Lung (tissue), 12 donors: Measurements from ENCODE around the gene RIC1. TPM values are rescaled to one million over a fixed set of nuclear protein-coding genes. Genes with fewer than 3 reads are reported as not detected.

Experiments
- ATAC-seq: fragments of 200-7000 bp; cut with Tn5 transposase; one replicate; pipeline ENCODE4 v1.9.1; 2020; ENCODE audit warnings: moderate number of reproducible peaks; ENCODE audit not compliant: insufficient read depth, low FRiP score
- DNase-seq, 3 donors: peaks; one replicate each; pipeline ENCODE4 v3.0.0-alpha.2; 2013 to 2017
- H3K27ac ChIP-seq, 2 donors: one replicate each; pipeline ENCODE4 v1.5.1; 2013; ENCODE audit warnings: mild to moderate bottlenecking in 2 of 2, moderate library complexity in 2 of 2, control low read depth in 1 of 2, inconsistent platforms in 1 of 2, low read depth in 1 of 2, low read length in 1 of 2
- H3K27me3 ChIP-seq, 3 donors: one replicate each; pipeline ENCODE4 v1.5.1; 2013; ENCODE audit warnings: low read length in 2 of 3; ENCODE audit not compliant: control insufficient read depth in 3 of 3, insufficient read depth in 3 of 3
- H3K36me3 ChIP-seq, 4 donors: one replicate each; pipeline ENCODE4 v1.5.1; 2013; ENCODE audit warnings: low read length in 4 of 4, mild to moderate bottlenecking in 1 of 4, moderate library complexity in 1 of 4; ENCODE audit not compliant: control insufficient read depth in 4 of 4, insufficient read depth in 4 of 4
- H3K4me1 ChIP-seq, 5 donors: one replicate each; pipeline ENCODE4 v1.5.1; 2013; ENCODE audit warnings: low read length in 5 of 5, mild to moderate bottlenecking in 2 of 5, moderate library complexity in 1 of 5; ENCODE audit not compliant: control insufficient read depth in 5 of 5, insufficient read depth in 5 of 5
- H3K4me3 ChIP-seq: one replicate; pipeline ENCODE4 v1.5.1; 2013; ENCODE audit warnings: mild to moderate bottlenecking, control low read depth, moderate library complexity
- H3K9ac ChIP-seq, 2 donors: one replicate each; pipeline ENCODE4 v1.5.1; 2013; ENCODE audit warnings: low read length in 2 of 2, control low read depth in 1 of 2; ENCODE audit not compliant: insufficient read depth in 1 of 2
- H3K9me3 ChIP-seq, 4 donors: one replicate each; pipeline ENCODE4 v1.5.1; 2013; ENCODE audit warnings: low read length in 3 of 4, mild to moderate bottlenecking in 1 of 4, moderate library complexity in 1 of 4; ENCODE audit not compliant: control insufficient read depth in 4 of 4, insufficient read depth in 3 of 4
- WGBS, 2 donors: extraction: QIAGEN DNeasy Blood & Tissue Kit; methylation state at CpG; one replicate each; pipeline ENCODE4 v1.1.7; 2013; 5-methylcytosine and 5-hydroxymethylcytosine counted together
- polyA plus RNA-seq, 2 donors: library from polyadenylated mRNA; stranded (reverse); fragments of 200-250 nt; gene quantifications; one replicate each; pipeline ENCODE4 v1.2.1, GENCODE V29; 2013
- total RNA-seq, 2 donors: library from RNA; depleted of rRNA in 1 of 2; stranded (reverse); fragments of >200 nt in 1 of 2; gene quantifications; one replicate each; pipeline ENCODE4 v1.2.1, GENCODE V29; 2014 to 2021
- TF ChIP-seq, protein P1 (sequence below): IDR thresholded peaks from 2 replicates; pipeline ENCODE4 v1.5.1; 2012; ENCODE audit warnings: mild to moderate bottlenecking; ENCODE audit errors: control extremely low read depth, extremely low read depth
- donor health status: control.
- donor health status: control.
- donor health status: Bipolar disorder and iron deficiency.
- donor health status: healthy.
- donor health status: DM: yes; HTN: yes; CAD: no.

The RIC1 gene
- total and polyA plus RNA-seq, 4 donors = 3.5 to 46.0 (median 14.4) TPM

DNA sequence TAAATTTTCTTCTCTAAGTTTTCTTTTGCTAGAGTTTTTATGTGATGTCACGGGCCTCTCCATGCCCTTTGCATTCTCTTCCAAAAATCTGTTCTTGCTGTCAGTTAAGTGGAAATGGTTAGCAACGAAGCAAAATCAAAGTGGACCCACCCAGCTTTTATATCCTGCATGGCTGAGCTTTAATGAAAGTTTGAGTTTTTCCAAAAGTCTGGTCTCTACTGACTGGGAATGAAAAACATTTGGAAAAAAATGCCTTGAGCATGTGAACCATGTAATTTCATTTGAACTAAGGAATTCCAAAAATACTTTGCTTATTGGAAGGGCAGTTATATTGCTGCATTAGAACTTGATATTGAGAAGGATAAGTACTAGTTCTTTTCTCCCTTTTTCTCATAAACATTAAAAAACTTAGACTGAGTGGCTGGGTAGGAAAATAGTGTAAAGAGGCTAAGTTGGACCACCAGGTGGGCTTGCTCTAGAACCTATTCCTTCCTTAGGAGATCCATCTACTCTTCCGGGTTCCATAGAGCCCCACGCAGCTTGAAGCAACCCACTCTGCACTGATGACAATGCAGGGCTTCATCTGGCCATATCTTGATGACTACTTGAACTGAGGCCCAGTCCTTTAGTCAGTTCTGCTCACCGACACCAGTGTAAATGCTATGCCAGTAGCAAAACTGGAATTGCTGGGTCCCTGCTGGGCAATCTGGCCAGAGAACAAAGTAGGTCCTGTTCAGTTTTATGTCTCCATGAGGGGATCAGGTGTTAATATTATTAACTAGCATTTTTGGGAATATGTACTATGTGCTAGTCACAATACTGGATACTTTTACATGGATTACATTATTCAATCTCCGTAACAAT, 17.4 kb upstream of the RIC1 start:
- Histone ChIP-seq H3K9ac (no peak overlapping the region), H3K4me1 (peaks cover 0 to 7% (median 0%) of the 10 kb centered on the region in 5 donors), H3K27me3 (no peaks in the 10 kb centered on the region), H3K9me3 (no peaks in the 10 kb centered on the region), H3K27ac (no peak overlapping the region), H3K4me3 (no peak overlapping the region), H3K36me3 (no peaks in the 10 kb centered on the region)
- TF ChIP-seq, protein P1, sequence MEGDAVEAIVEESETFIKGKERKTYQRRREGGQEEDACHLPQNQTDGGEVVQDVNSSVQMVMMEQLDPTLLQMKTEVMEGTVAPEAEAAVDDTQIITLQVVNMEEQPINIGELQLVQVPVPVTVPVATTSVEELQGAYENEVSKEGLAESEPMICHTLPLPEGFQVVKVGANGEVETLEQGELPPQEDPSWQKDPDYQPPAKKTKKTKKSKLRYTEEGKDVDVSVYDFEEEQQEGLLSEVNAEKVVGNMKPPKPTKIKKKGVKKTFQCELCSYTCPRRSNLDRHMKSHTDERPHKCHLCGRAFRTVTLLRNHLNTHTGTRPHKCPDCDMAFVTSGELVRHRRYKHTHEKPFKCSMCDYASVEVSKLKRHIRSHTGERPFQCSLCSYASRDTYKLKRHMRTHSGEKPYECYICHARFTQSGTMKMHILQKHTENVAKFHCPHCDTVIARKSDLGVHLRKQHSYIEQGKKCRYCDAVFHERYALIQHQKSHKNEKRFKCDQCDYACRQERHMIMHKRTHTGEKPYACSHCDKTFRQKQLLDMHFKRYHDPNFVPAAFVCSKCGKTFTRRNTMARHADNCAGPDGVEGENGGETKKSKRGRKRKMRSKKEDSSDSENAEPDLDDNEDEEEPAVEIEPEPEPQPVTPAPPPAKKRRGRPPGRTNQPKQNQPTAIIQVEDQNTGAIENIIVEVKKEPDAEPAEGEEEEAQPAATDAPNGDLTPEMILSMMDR = no peak
- 81 to 84% methylated on average over 6 of the region's 6 CpGs for WGBS, 2 donors
- no peak for ATAC-seq
- DNase-seq = no peak

- Histone ChIP-seq H3K4me1 (peaks cover 0 to 7% (median 0%) of the 10 kb centered on the region in 5 donors), H3K36me3 (no peaks in the 10 kb centered on the region), H3K4me3 (no peak overlapping the region), H3K9ac (no peak overlapping the region), H3K27me3 (no peaks in the 10 kb centered on the region), H3K9me3 (no peaks in the 10 kb centered on the region), H3K27ac (no peak overlapping the region)
- no peak for ATAC-seq
- DNase-seq = no peak
- TF ChIP-seq, protein P1 = no peak
Observed at GRCh38 chr9:5612185-5612530, 16.7 kb upstream of the RIC1 start.

DNA sequence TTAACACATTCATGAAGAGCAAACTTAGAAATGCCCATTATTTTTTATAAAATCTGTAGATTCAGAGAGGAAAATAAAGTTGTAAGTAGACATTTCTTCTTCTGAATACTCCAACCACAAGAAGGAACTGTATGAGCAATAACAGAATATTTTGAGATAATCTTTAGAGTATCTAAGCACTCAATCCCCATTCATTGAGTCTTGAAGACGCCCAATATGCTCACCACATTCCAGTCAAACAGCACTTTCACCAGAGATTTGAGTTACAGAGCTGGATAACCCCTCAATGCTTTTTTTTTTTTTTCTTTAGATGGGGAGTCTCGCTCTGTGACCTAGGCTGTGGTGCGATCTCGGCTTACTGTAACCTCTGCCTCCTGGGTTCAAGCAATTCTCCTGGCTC, 14.7 kb upstream of the RIC1 start:
- H3K9me3 ChIP-seq = no peaks in the 10 kb centered on the region

More for the DNA sequence above, 14.7 kb upstream of the RIC1 start:
- ATAC-seq = no peak
- 93 to 99% methylated on average over 4 of the region's 4 CpGs for WGBS, 2 donors
- H3K27me3 ChIP-seq = no peaks in the 10 kb centered on the region
- TF ChIP-seq, protein P1 = no peak
- no peak overlapping the region for H3K9ac ChIP-seq
- H3K27ac ChIP-seq = no peak overlapping the region
- H3K4me1 ChIP-seq = peaks cover 0 to 3% (median 0%) of the 10 kb centered on the region in 5 donors
- no peak for DNase-seq
- H3K36me3 ChIP-seq = no peaks in the 10 kb centered on the region
- no peak overlapping the region for H3K4me3 ChIP-seq
